ENCODE data around the gene CD8B. TPM values are rescaled to one million over a fixed set of nuclear protein-coding genes. Genes with fewer than 3 reads are reported as not detected.

Gene CD8B
- total RNA-seq, 4 donors from 2014 or later: 0.97 to 5.5 (median 3.9) TPM; not detected in 1

- TF ChIP-seq POLR2A (IDR thresholded peaks at IDR 0.05) (no peak), CTCF (IDR thresholded peaks at IDR 0.05) (no peak)
- intact Hi-C loops (cut with DNase I): no loop called here
Measured at GRCh38 chr2:86833315-86833714, 28.4 kb downstream of the CD8B start.

GRCh38 chr2:86832334-86833096, 29.2 kb downstream of the CD8B start:
- peaks cover 0 to 9% (median 0%) of the 10 kb centered on the region in 3 donors for H3K4me1 ChIP-seq
- no peaks in the 10 kb centered on the region for H3K9me3 ChIP-seq
- 66 to 85% methylated on average over 7 of the region's 7 CpGs for WGBS, 2 donors
- DNase-seq: no peak
- intact Hi-C loops (cut with DNase I): no loop called here
- H3K27me3 ChIP-seq: no peaks in the 10 kb centered on the region
- H3K36me3 ChIP-seq: no peaks in the 10 kb centered on the region
- no peak overlapping the region for H3K27ac ChIP-seq
- TF ChIP-seq POLR2A (IDR thresholded peaks at IDR 0.05) (no peak), CTCF (IDR thresholded peaks at IDR 0.05) (no peak)
- H3K4me3 ChIP-seq: no peak overlapping the region

More at GRCh38 chr2:86833315-86833714, 28.4 kb downstream of the CD8B start:
- H3K27ac ChIP-seq: no peak overlapping the region
- H3K27me3 ChIP-seq: no peaks in the 10 kb centered on the region
- H3K4me1 ChIP-seq: peaks cover 0 to 13% (median 0%) of the 10 kb centered on the region in 3 donors
- H3K9me3 ChIP-seq: no peaks in the 10 kb centered on the region
- H3K36me3 ChIP-seq: no peaks in the 10 kb centered on the region
- WGBS, 2 donors: 74 to 76% methylated on average over 6 to 9 of the region's 10 CpGs
- DNase-seq: no peak
- H3K4me3 ChIP-seq: no peak overlapping the region

- H3K27me3 ChIP-seq: no peaks in the 10 kb centered on the region
- H3K27ac ChIP-seq: no peak overlapping the region
- no peak overlapping the region for H3K4me3 ChIP-seq
- no peaks in the 10 kb centered on the region for H3K9me3 ChIP-seq
- TF ChIP-seq CTCF (IDR thresholded peaks at IDR 0.05): no peak
- TF ChIP-seq POLR2A (IDR thresholded peaks at IDR 0.05): no peak
- H3K36me3 ChIP-seq: no peaks in the 10 kb centered on the region
- DNase-seq: no peak
- intact Hi-C loops (cut with DNase I): no loop called here
- 57 to 72% methylated on average over 2 of the region's 2 CpGs for WGBS, 2 donors
- H3K4me1 ChIP-seq: peaks cover 0 to 2% (median 0%) of the 10 kb centered on the region in 3 donors
Measured at GRCh38 chr2:86831537-86831936, 30.1 kb downstream of the CD8B start.

GRCh38 chr2:86826951-86827350, 34.7 kb downstream of the CD8B start:
- no peaks in the 10 kb centered on the region for H3K36me3 ChIP-seq
- no peaks in the 10 kb centered on the region for H3K9me3 ChIP-seq
- no peak overlapping the region for H3K4me3 ChIP-seq
- no peak overlapping the region for H3K27ac ChIP-seq
- H3K27me3 ChIP-seq: peaks cover 0 to 11% (median 0%) of the 10 kb centered on the region in 4 donors
- TF ChIP-seq CTCF (IDR thresholded peaks at IDR 0.05) (no peak), POLR2A (IDR thresholded peaks at IDR 0.05) (no peak)
- intact Hi-C loops (cut with DNase I): no loop called here
- H3K4me1 ChIP-seq: no peaks in the 10 kb centered on the region
- DNase-seq: no peak
- WGBS, 2 donors: 52 to 84% methylated on average over 2 to 4 of the region's 4 CpGs

GRCh38 chr2:86825693-86826381, 35.8 kb downstream of the CD8B start:
- Histone ChIP-seq H3K27me3 (peaks cover 0 to 11% (median 0%) of the 10 kb centered on the region in 4 donors), H3K9me3 (no peaks in the 10 kb centered on the region), H3K4me3 (peak overlapping the region in 1 of 4 donors; percentile 26), H3K4me1 (peaks cover 0 to 6% (median 0%) of the 10 kb centered on the region in 3 donors), H3K27ac (peak overlapping the region in 1 of 4 donors; percentile 23), H3K36me3 (no peaks in the 10 kb centered on the region)
- intact Hi-C loops (cut with DNase I): no loop called here
- DNase-seq: no peak
- no peak for TF ChIP-seq POLR2A (IDR thresholded peaks at IDR 0.05)
- TF ChIP-seq CTCF (IDR thresholded peaks at IDR 0.05): no peak
- WGBS, 2 donors: 73 to 80% methylated on average over 10 to 12 of the region's 16 CpGs

Data from esophagus squamous epithelium (tissue), 5 donors.